LNCaP clone FGC (cell line): Measurements from ENCODE around the gene HYAL2.

Source experiments
- DNase-seq: peaks from one replicate; pipeline ENCODE4 v3.0.0-alpha.2; 2011; ENCODE audit warnings: low read depth
- H3K4me3 ChIP-seq: 2 replicates; pipeline ENCODE4 v1.5.1; 2011; ENCODE audit warnings: mild to moderate bottlenecking, low read depth, low read length, control low read depth
- TF ChIP-seq, protein P1 (sequence below): IDR thresholded peaks from 2 replicates; pipeline ENCODE4 v1.5.1; 2012; ENCODE audit warnings: mild to moderate bottlenecking; ENCODE audit not compliant: control insufficient read depth, insufficient read depth; ENCODE audit errors: extremely low read depth

HYAL2 gene

DNA sequence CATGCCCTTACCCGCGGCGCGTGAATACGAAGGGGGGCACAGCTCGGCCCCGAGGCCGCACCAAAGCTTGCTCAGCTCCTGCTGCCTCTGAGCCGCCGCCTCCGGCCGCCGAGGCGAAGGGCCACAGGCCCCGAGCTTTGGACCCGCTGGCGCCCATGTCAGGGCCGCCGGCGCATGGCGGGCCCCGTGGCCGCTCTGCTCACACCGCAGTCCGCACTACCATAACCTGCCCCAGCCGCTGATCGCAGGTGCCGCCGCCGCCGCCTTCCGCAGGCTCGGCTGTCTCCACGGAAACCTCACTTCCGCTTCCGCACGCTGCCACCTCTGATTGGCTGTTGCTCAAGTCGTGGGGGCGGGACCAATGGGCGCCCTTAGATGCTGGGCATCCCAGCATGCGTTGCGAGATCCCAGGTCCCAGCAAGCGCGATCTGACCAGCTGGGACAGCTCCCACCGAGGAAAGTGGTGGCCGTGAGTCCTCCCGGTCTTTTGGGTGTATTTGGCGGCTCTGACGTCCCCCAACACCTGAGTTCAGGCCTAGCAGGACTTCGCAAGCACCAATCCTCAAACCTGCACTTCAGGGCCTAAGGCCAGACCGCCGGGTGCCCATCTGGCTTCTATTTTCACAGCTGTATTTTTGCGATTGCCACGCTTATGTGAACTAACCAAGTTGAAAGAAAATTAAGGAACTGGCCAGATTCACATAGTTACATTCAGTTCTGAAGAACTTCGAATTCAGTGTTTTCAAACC is 5.6 kb upstream of the HYAL2 start, which contains the start of gene TUSC2:
TSS of gene TUSC2 (minus strand) at position 281 of the 749 bp plus-strand sequence. CDS start at position 157, 124 bp downstream.
- peak; percentile 92 for DNase-seq
- TF ChIP-seq, protein P1, sequence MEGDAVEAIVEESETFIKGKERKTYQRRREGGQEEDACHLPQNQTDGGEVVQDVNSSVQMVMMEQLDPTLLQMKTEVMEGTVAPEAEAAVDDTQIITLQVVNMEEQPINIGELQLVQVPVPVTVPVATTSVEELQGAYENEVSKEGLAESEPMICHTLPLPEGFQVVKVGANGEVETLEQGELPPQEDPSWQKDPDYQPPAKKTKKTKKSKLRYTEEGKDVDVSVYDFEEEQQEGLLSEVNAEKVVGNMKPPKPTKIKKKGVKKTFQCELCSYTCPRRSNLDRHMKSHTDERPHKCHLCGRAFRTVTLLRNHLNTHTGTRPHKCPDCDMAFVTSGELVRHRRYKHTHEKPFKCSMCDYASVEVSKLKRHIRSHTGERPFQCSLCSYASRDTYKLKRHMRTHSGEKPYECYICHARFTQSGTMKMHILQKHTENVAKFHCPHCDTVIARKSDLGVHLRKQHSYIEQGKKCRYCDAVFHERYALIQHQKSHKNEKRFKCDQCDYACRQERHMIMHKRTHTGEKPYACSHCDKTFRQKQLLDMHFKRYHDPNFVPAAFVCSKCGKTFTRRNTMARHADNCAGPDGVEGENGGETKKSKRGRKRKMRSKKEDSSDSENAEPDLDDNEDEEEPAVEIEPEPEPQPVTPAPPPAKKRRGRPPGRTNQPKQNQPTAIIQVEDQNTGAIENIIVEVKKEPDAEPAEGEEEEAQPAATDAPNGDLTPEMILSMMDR: no peak
- H3K4me3 ChIP-seq: peak within 1 kb of the TSS; percentile 100

- DNase-seq: no peak
- TF ChIP-seq, protein P1: no peak
- peak overlapping the region; percentile 100 for H3K4me3 ChIP-seq
Observed at GRCh38 chr3:50327129-50327528, 4.6 kb upstream of the HYAL2 start.

DNA sequence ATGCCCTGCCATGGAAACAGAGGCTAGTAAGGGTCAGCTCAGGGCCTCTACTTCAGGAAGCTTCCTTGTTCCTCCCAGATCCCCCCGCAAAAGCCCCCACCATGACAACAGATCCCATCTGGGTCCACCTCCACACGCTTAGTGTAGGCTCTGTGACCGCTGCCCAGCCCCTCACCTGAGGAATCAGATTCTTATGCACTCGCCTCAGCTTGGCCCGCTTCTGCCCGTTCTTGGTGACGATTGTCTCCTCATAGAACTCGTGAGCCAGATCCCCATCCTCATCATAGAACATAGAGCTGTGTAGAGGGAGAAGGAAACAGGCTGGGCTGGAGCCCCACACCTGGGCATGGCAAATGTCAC is 3.6 kb upstream of the HYAL2 start:
- TF ChIP-seq, protein P1: no peak
- no peak for DNase-seq
- H3K4me3 ChIP-seq: no peak overlapping the region

- DNase-seq: no peak
- TF ChIP-seq, protein P1: no peak
- no peak overlapping the region for H3K4me3 ChIP-seq
Observed at GRCh38 chr3:50325497-50326181, 3.1 kb upstream of the HYAL2 start.

GRCh38 chr3:50325113-50325480 is 2.6 kb upstream of the HYAL2 start:
- DNase-seq: no peak
- no peak overlapping the region for H3K4me3 ChIP-seq
- TF ChIP-seq, protein P1: no peak

DNA sequence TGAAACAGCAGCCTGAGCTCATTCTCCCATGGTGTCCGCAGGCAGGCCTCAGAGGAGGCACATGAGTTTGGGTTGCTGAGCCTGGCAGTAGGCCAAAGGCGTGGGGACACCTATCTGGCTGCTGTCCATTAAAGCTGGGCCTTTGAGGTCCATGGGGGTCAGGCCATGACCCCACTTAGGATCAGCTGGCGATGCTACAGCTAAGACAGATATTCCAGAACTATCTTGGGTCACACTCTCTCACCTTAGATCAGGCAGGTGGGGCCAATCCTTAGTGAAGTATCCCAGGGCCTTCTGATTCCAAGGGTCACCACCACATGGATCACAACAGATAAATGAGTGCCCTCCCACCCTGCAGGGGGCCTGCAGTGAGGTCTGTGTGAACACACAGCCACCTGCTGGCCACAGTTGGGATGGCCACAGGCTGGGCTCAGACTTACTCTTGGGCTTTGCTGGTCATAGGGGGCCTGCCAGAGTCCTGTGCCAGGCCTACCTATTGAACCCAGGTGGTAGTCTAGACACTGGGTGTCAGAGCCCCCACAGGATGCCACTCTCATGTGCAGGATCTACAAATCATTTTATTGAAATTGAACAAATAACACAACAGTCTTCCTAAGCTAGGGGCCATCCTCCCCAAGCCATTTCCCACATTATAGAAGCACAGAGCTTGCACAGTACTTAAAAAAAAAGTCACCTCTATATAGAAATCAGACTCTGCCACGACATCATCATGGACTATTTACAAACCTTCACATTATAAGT is 2.0 kb upstream of the HYAL2 start:
- TF ChIP-seq, protein P1: peak; percentile 88

More for the DNA sequence above, 2.0 kb upstream of the HYAL2 start:
- no peak overlapping the region for H3K4me3 ChIP-seq
- DNase-seq: no peak
